Retinal pigment epithelial cell (primary cell): ENCODE results near the gene DNAJC12.

ENCODE experiments used
- DNase-seq: peaks from one replicate; pipeline ENCODE4 v3.0.0-alpha.2; 2010; ENCODE audit warnings: low read depth
- H3K4me3 ChIP-seq: 2 replicates; pipeline ENCODE4 v1.5.1; 2011; ENCODE audit warnings: mild to moderate bottlenecking, low read length, control low read depth, moderate library complexity
- TF ChIP-seq, protein P1 (sequence below): conservative IDR thresholded peaks from 2 replicates; pipeline ENCODE4 v1.5.1; 2011; ENCODE audit warnings: low read depth, low read length, control low read depth, inconsistent platforms

Gene DNAJC12

DNA sequence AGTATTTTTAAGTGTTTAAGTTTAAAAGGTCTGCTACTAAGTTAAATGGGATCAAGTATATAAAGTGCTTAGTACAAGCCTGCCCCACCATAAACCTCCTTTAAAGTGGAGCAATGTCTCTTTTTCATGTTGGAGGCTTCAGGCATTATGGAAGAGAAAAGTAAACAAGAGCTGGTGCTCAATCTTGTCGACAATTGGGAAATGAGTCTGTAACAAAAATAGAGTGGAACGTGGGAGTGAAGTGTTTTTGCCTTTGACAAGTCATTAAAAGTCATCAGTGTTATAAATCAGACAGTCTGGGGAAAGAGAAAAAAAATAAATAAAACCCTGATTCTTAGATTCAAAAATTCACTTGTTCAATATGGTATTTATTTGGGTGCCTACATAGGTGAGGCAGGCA is 44.7 kb downstream of the DNAJC12 start:
- TF ChIP-seq, protein P1, sequence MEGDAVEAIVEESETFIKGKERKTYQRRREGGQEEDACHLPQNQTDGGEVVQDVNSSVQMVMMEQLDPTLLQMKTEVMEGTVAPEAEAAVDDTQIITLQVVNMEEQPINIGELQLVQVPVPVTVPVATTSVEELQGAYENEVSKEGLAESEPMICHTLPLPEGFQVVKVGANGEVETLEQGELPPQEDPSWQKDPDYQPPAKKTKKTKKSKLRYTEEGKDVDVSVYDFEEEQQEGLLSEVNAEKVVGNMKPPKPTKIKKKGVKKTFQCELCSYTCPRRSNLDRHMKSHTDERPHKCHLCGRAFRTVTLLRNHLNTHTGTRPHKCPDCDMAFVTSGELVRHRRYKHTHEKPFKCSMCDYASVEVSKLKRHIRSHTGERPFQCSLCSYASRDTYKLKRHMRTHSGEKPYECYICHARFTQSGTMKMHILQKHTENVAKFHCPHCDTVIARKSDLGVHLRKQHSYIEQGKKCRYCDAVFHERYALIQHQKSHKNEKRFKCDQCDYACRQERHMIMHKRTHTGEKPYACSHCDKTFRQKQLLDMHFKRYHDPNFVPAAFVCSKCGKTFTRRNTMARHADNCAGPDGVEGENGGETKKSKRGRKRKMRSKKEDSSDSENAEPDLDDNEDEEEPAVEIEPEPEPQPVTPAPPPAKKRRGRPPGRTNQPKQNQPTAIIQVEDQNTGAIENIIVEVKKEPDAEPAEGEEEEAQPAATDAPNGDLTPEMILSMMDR: no peak
- no peak for DNase-seq

DNA sequence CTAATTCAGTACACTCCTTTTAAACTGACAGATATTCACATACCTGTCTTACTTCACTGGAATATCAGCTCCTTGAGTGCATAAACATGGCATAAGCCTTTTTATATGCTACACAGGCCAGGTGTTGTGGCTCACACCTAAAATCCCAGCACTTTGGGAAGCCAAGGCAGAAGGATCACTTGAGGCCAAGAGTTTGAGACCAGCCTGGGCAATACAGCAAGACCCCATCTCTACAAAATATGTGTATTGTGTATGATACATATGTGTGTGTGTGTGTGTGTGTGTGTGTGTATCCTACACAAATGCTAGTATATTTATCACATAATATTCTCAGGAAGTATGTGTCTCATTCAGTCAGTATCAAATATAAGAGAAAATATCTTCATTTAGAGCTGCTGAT is 45.3 kb downstream of the DNAJC12 start:
- TF ChIP-seq, protein P1: no peak
- DNase-seq: no peak
- H3K4me3 ChIP-seq: no peak overlapping the region

More for the DNA sequence above, 44.7 kb downstream of the DNAJC12 start:
- H3K4me3 ChIP-seq: no peak overlapping the region

DNA sequence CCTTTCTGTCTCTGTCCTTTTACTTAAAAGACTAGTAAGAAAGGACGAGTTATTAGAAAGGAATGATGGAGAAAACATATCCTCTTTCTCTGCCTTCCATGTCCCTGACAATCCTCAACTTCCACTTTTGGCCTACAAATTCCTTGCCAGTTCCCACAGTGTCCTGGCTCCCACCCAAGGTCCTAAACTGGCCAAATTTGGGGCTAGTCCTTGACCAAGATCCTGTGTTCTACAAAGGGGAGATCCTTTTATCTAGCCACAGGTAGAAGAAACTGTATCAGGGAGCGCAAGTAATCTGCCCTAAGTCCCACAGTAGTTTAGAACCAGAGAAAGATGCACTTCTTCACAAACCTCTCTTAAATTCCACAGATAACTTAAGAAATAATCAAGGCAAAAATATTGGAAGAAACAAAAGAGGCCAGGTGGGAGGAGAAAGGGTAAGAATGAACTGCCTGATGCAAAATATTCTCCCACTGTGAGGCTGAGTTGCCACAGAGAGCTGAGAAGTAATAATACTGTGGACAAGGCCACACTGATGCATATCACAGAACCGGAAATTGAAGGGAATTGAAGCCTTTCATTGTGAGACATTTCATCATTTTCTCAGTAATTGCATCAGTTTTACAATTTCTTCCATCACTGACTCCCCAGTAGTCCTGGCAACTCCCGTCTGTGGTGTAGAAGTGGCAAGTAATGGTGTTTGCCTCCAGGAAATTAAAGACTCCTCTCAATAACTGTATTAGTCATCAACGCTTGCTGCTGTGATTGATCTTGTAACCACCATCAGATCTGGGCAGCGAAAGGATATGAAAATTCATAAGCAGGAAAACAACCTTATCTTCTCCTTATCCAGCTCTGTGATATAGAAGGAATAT is 47.2 kb downstream of the DNAJC12 start:
- H3K4me3 ChIP-seq: no peak overlapping the region
- TF ChIP-seq, protein P1: no peak
- DNase-seq: no peak

DNA sequence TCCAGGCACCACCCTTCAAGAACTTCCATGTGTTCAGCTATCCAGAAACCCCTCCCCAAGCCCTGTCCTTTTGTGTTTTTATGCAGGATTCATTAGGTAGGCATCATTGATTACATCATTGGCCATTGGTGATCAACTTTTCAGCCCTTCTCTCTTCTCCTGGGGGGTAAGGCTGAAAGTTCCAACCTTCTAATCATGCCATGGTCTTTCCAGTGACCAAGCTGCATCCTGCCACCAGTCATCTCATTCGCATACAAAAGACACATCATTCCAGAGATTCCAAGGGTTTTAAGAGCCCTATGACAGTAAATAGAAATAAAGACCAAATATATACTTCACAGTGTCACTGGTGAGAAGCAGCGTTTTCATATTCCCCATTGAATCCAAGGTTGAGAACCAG is 48.2 kb downstream of the DNAJC12 start:
- TF ChIP-seq, protein P1: no peak
- no peak overlapping the region for H3K4me3 ChIP-seq
- DNase-seq: no peak

DNA sequence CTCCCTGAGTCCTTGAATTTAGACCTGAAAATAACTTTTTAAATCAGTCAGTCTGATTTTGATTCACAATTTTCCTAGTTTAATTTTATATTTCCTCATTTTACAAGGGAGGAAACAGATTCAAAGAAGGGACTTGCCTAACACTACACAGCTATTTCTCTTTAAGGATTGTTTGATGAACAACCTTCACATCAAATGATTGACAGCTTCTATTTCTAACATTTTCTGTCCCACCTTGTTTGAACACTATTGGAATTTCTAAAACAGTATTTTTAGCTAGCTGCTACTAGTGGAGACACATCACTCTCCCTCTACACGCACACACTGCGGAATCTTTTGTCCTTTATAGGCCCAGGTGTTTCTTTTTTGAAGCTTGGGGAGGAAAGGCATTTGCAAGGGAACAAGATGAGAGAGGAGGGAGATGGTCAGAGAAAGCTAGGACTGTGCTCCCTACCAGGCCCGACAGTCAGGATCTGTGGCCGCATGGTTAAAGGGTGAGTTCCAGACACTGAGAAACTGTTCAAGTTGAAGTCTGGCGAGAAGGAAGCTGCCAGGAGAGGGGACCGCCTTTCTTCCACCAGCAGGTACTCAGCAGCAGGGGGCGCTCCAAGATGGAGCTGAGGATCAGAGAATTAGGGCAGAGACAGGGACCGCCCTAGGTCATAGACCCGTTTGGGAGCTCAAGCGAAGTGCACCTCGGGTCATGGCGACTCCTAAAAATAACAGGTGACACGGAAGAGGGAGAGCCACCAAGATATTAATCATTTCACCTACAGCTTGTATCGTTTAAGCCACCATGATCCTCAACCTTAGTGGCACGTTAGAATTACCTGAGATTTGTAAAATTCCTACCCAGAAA is 49.7 kb downstream of the DNAJC12 start:
- TF ChIP-seq, protein P1: peak; percentile 50
- H3K4me3 ChIP-seq: no peak overlapping the region
- no peak for DNase-seq

DNA sequence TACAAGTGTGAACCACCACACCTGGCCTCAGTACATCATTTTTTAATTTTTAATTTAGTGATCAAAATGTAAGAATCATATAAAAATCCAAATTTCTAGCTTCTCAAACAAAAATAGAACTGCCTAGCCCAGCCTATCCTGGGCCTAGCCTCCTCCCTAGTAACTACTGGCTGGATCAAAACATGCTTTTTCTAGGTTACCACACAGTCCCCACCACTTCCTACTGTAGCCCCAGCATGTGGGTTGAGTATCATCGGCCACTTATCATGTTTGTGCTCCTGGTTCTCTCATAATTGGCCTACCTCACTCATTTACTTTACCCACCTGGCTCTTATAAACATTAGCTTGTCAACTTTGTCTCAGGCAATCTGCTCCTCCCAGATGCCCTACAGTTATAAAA is 52.9 kb downstream of the DNAJC12 start:
- DNase-seq: no peak
- TF ChIP-seq, protein P1: no peak
- no peak overlapping the region for H3K4me3 ChIP-seq
